K562 treated with DMSO at 1 percent for 12 hours (cell line): Measurements from ENCODE around the gene ARHGAP40. TPM values are rescaled to one million over a fixed set of nuclear protein-coding genes. Genes with fewer than 3 reads are reported as not detected.

Source experiments
- total RNA-seq: library from RNA; unstranded; fragments of 300-600 nt; gene quantifications from 2 replicates; pipeline ENCODE4 v1.2.3, GENCODE V29; 2022; ENCODE audit not compliant: insufficient read depth

The ARHGAP40 gene
- not detected in 2 replicates for total RNA-seq

DNA sequence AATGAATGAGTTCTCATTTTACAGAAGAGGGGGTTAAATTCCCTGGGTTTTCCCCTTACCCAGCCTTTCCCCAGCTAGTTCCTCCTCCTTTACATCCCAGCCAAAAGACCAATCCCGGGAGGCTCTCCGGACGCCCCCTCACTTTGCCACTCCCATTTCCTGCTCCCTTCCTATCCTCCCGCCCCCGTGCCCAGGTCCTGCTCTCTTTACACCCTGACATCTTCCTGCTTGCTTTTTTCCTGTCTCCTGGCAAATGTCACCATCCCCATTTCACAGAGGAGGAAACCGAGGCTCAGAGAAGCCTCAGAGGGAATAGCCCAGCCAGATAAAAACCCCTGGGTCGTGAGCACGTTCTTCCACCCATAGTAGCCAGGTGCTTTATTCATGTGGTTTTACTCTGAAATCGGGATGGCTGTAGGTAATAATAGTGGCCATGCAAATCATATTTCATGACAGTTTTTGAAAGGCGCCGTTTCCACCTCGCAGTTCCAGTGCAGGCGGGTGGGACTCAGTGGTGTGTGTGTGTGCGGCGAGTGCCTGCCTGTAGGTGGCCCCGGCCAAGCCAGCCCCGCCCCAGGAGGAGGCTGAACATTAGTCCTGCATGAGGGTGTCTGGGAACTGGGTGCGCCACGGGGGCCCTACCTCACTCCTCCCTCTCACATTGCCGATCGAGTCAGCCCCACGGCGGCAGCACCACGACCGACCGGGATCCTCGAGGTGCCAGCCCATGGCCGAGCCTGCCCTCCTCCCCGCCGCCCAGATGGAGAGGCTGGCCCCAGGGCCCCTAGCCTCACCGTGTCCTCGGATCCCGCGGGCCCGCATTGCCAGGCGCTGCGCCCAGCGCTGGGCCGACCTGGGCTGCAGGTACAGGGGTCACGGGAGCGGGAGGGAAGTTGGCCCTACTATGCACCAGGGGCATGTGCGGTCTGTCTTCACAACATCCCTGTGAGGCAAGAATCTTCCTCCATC, at the start of gene ARHGAP40:
ARHGAP40 (plus strand) TSS at position 594 of the 969 bp plus-strand sequence.

DNA sequence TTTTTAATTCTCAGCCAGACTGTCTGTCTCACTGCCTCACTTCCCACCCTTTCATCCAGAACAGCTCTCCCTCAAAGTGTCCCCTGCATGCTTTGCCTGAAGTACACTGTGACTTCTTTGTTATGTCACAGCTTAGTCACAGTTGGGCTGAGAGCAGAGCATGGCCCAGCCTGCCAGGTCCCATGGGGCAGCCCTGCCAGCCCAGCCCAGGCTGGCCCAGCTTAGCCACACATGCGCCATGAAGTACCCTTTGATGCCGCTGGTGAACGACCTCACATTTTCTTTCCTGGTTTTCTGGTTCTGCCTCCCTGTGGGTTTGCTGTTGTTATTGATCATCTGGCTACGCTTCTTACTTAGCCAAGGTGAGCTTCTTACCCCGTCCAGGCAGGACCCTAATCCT, 20.6 kb upstream of the ARHGAP40 start, which contains the start of gene ADIG:
ADIG (plus strand) TSS at position 185 of the 400 bp plus-strand sequence; CDS start at position 239, 54 bp downstream.

Other genes with a start within 250 kb of the ARHGAP40 start
- 19.3 and 25.9 TPM in 2 replicates for gene SNHG17, start 166.5 kb upstream of the ARHGAP40 start, total RNA-seq
- 4.6 and 24.6 TPM in 2 replicates for gene RALGAPB, start 129.0 kb upstream of the ARHGAP40 start, total RNA-seq
- not detected in 2 replicates for gene ADIG, start 20.6 kb upstream of the ARHGAP40 start, total RNA-seq
- gene SLC32A1, start 122.7 kb downstream of the ARHGAP40 start, total RNA-seq = not detected in 2 replicates
- gene ACTR5, start 146.7 kb downstream of the ARHGAP40 start, total RNA-seq = 9.3 and 11.7 TPM in 2 replicates
- 7.5 and 12.1 TPM in 2 replicates for gene PPP1R16B, start 203.9 kb downstream of the ARHGAP40 start, total RNA-seq